ENCODE results near the gene CCNJ. TPM values are rescaled to one million over a fixed set of nuclear protein-coding genes. Genes with fewer than 3 reads are reported as not detected.
A peak's percentile ranks its signal among the peaks of the same experiment; 100 is the strongest.
"Not testable (repeated sequence)": the region's sequence is repeated elsewhere in the genome, so short reads cannot be mapped to it uniquely, and the experiment has no call there.

The CCNJ gene
- total RNA-seq, 1 donor from 2014 or later, result 9.8 TPM

DNA sequence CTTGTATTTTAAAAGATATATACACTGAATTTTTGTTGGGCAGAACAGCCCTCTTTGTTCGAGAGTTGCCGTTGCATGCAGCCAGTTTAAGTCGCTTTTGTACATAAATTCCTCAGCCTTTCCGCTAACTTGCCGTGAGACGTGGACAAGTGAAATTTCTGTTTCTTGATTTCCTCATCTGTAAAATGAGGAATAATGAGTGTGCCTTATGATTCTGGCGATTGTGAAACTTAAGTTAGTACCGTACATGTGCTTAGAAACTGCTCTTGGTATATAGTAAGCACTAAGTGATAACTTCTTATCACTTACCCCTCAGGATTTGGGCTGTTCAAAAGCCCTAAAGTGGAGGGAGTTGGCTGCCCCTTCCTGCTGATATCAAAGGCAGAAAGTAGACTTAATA is 1.4 kb downstream of the CCNJ start:
- intact Hi-C loops (cut with micrococcal nuclease), result loop anchor here (5.0 to 10.0 kb wide), 5 partner anchors 137 to 750 kb away; partner anchors contain the start of genes ALDH18A1, CC2D2B, PDLIM1 and TCTN3
- peaks cover 36% of the 10 kb centered on the region for H3K36me3 Mint-ChIP-seq (ENCODE audit: low read depth)
- no peaks in the 10 kb centered on the region for H3K9me3 Mint-ChIP-seq
- ChIA-PET CTCF (no interaction called here), POLR2A (interaction anchor here (1.2 to 2.4 kb wide), 3 partner anchors 10 to 86 kb away, joined by 5 to 22 read pairs (median 12); partner anchors contain the start of gene ZNF518A)
- H3K4me1 Mint-ChIP-seq, result peaks cover 53% of the 10 kb centered on the region
- DNase-seq (no peak), ATAC-seq (ENCODE audit: low read depth) (no peak)
- H3K27ac Mint-ChIP-seq, result peak overlapping the region; percentile 80
- H3K4me3 Mint-ChIP-seq, result peak overlapping the region; percentile 93
- TF ChIP-seq, protein P1, sequence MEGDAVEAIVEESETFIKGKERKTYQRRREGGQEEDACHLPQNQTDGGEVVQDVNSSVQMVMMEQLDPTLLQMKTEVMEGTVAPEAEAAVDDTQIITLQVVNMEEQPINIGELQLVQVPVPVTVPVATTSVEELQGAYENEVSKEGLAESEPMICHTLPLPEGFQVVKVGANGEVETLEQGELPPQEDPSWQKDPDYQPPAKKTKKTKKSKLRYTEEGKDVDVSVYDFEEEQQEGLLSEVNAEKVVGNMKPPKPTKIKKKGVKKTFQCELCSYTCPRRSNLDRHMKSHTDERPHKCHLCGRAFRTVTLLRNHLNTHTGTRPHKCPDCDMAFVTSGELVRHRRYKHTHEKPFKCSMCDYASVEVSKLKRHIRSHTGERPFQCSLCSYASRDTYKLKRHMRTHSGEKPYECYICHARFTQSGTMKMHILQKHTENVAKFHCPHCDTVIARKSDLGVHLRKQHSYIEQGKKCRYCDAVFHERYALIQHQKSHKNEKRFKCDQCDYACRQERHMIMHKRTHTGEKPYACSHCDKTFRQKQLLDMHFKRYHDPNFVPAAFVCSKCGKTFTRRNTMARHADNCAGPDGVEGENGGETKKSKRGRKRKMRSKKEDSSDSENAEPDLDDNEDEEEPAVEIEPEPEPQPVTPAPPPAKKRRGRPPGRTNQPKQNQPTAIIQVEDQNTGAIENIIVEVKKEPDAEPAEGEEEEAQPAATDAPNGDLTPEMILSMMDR (IDR thresholded peaks at IDR 0.05), result no peak
- H3K27me3 Mint-ChIP-seq, result no peaks in the 10 kb centered on the region

DNA sequence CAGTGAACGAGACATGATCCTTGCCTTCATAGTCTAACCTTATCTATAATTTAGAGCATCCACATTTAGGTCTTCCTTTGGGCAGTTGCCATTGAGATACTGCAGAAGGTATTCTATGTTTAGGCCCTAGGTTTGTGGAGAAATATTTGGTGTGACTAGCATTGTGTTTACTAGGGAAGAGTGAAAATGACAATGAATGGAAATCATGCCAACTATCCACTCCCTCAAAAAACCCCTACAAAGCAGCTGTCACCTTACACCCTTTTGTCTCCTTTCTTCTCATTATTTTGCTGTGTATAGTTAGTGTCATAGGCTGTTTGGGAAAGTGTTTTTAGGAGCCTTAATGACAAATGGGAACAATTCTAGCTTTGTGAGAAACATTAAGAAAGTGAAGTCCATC is 3.2 kb downstream of the CCNJ start:
- Mint-ChIP-seq H3K9me3 (no peaks in the 10 kb centered on the region), H3K36me3 (ENCODE audit: low read depth) (peaks cover 45% of the 10 kb centered on the region), H3K4me1 (peaks cover 54% of the 10 kb centered on the region), H3K4me3 (no peak overlapping the region), H3K27me3 (no peaks in the 10 kb centered on the region), H3K27ac (no peak overlapping the region)
- POLR2A ChIA-PET, result interaction anchor here (0.6 kb wide), 1 partner anchor 11 kb away, joined by 3 read pairs; no protein-coding TSS in a partner anchor
- intact Hi-C loops (cut with micrococcal nuclease), result loop anchor here (10.0 kb wide), 3 partner anchors 248 to 752 kb away; partner anchors contain the start of genes ALDH18A1 and PDLIM1
- ATAC-seq (ENCODE audit: low read depth) (no peak), DNase-seq (no peak)
- CTCF ChIA-PET, result interaction anchor here (1.1 kb wide), 1 partner anchor 246 kb away, joined by 5 read pairs; no protein-coding TSS in a partner anchor
- TF ChIP-seq, protein P1 (IDR thresholded peaks at IDR 0.05), result no peak

DNA sequence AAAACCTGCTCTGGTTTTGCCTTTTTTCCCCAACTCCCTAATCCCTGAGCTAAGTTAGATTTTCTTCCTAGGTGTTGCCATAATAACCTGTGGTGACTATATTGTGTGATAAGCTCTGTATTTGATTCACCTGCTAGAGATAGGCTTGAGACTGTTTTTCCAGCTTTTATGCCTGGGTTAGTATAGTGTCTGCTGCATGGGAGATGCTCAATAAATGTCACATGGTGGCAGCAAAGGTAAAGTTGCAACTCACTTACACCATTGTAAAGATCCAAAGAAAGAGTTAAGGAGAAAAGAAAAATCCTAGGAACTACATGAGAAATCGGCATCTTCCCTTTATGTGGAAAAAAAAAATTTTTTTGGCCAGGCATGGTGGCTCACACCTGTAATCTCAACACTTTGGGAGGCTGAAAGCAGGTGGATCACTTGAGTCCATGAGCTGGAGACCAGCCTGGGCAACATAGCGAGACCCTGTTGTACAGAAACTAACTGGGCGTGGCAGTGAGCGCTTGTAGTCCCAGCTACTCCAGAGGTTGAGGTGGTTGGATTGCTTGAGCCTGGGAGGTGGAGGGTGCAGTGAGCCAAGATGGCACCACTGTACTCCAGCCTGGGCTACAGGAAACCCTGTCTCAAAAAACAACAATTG is 3.7 kb downstream of the CCNJ start:
- intact Hi-C loops (cut with micrococcal nuclease), result loop anchor here (10.0 kb wide), 3 partner anchors 248 to 752 kb away; partner anchors contain the start of genes ALDH18A1 and PDLIM1
- ATAC-seq (ENCODE audit: low read depth), result no peak
- ChIA-PET CTCF (interaction anchor here (1.1 kb wide), 1 partner anchor 246 kb away, joined by 5 read pairs; no protein-coding TSS in a partner anchor), POLR2A (interaction anchor here (0.6 to 1.1 kb wide), 2 partner anchors 10 to 83 kb away, joined by 3 read pairs; no protein-coding TSS in a partner anchor)
- Mint-ChIP-seq H3K27ac (no peak overlapping the region), H3K36me3 (ENCODE audit: low read depth) (peaks cover 51% of the 10 kb centered on the region), H3K9me3 (no peaks in the 10 kb centered on the region), H3K4me1 (peaks cover 54% of the 10 kb centered on the region), H3K27me3 (no peaks in the 10 kb centered on the region), H3K4me3 (no peak overlapping the region)
- TF ChIP-seq, protein P1 (IDR thresholded peaks at IDR 0.05), result no peak
- DNase-seq, result no peak

- H3K36me3 Mint-ChIP-seq (ENCODE audit: low read depth), result peaks cover 57% of the 10 kb centered on the region
- DNase-seq; ATAC-seq (ENCODE audit: low read depth); CTCF ChIA-PET; H3K4me3 Mint-ChIP-seq; H3K9me3 Mint-ChIP-seq; H3K27me3 Mint-ChIP-seq; H3K27ac Mint-ChIP-seq: not testable (repeated sequence)
- intact Hi-C loops (cut with micrococcal nuclease), result loop anchor here (10.0 kb wide), 3 partner anchors 247 to 753 kb away; partner anchors contain the start of genes ALDH18A1 and PDLIM1
- POLR2A ChIA-PET, result interaction anchor here (1.1 kb wide), 1 partner anchor 82 kb away, joined by 3 read pairs; no protein-coding TSS in a partner anchor
- H3K4me1 Mint-ChIP-seq, result peaks cover 49% of the 10 kb centered on the region
These were observed 4.5 kb downstream of the CCNJ start for GRCh38 chr10:96047925-96048324.

DNA sequence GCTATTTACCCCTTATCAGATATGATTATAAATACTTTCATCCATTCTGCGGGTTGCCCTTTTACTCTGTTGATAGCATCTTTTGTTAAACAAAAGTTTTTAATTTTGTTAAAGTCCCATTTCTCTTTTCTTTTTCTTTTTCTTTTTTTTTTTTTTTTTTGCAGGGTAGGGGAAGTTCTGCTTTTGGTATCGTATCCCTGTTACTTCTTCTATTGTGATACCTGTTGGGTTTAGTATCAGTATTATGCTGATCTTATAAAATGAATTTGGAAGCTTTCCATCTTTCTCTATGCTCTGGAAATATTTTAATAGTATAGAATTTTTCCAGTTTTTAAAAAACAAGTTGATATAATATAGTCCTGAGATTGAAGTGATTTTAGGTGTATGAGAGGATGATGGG is 6.0 kb downstream of the CCNJ start:
- DNase-seq (no peak), ATAC-seq (ENCODE audit: low read depth) (no peak)
- intact Hi-C loops (cut with micrococcal nuclease), result loop anchor here (10.0 kb wide), 3 partner anchors 245 to 755 kb away; partner anchors contain the start of genes ALDH18A1 and PDLIM1
- H3K4me3 Mint-ChIP-seq, result no peak overlapping the region
- ChIA-PET CTCF (no interaction called here), POLR2A (no interaction called here)
- peaks cover 58% of the 10 kb centered on the region for H3K36me3 Mint-ChIP-seq (ENCODE audit: low read depth)
- no peaks in the 10 kb centered on the region for H3K27me3 Mint-ChIP-seq
- TF ChIP-seq, protein P1 (IDR thresholded peaks at IDR 0.05), result no peak
- H3K27ac Mint-ChIP-seq, result no peak overlapping the region
- no peaks in the 10 kb centered on the region for H3K9me3 Mint-ChIP-seq
- H3K4me1 Mint-ChIP-seq, result peaks cover 46% of the 10 kb centered on the region
